Psoas muscle (tissue), 8 donors: ENCODE data around the gene GPR17. TPM values are rescaled to one million over a fixed set of nuclear protein-coding genes. Genes with fewer than 3 reads are reported as not detected.

Experiments used
- ATAC-seq, 4 donors: fragments of 200-7000 bp; cut with Tn5 transposase; one replicate each; pipeline ENCODE4 v1.9.1; 2020; ENCODE audit warnings: moderate library complexity in 3 of 4, mild to moderate bottlenecking in 2 of 4
- DNase-seq, 2 donors: peaks; one replicate each; pipeline ENCODE4 v3.0.0-alpha.2; 2020
- H3K27ac ChIP-seq: fragments of 200-600 bp; one replicate; pipeline ENCODE4 v1.8.0; 2022
- H3K27me3 ChIP-seq, 3 donors: fragments of 200-600 bp in 1 of 3; one replicate each; pipeline versions ENCODE4 v1.6.1 to v1.8.0; 2013 to 2022; ENCODE audit warnings: low read length in 2 of 3, mild to moderate bottlenecking in 2 of 3, moderate library complexity in 1 of 3; ENCODE audit not compliant: insufficient read depth in 3 of 3
- H3K36me3 ChIP-seq, 2 donors: fragments of 200-600 bp in 1 of 2; one replicate each; pipeline versions ENCODE4 v1.6.1 to v1.8.0; 2013 to 2022; ENCODE audit warnings: low read depth in 1 of 2, mild to moderate bottlenecking in 1 of 2, moderate library complexity in 1 of 2; ENCODE audit not compliant: insufficient read depth in 1 of 2
- H3K4me1 ChIP-seq: fragments of 200-600 bp; one replicate; pipeline ENCODE4 v1.8.0; 2022
- H3K4me3 ChIP-seq: fragments of 200-600 bp; one replicate; pipeline ENCODE4 v1.8.0; 2022; ENCODE audit warnings: mild to moderate bottlenecking
- H3K9me3 ChIP-seq: fragments of 200-600 bp; one replicate; pipeline ENCODE4 v1.8.0; 2022
- WGBS, 3 donors: extraction: QIAGEN DNeasy Blood & Tissue Kit; methylation state at CpG; one replicate each; pipeline versions ENCODE4 v1.1.6 to v1.1.7; 2013; 5-methylcytosine and 5-hydroxymethylcytosine counted together
- intact Hi-C, 2 donors: fragments of 100-400 bp; cut with DNase I; formaldehyde crosslinking; loops; one replicate each; pipeline versions ENCODE4 v1.11.0 to v1.14.2; 2022
- polyA plus RNA-seq, 3 donors: library from polyadenylated mRNA; stranded (reverse); fragments of 200-250 nt; gene quantifications; one replicate each; pipeline ENCODE4 v1.2.3, GENCODE V29; 2013
- total RNA-seq, 4 donors: library from RNA; stranded (reverse); fragmentation: NEBNext Ultra II Directional in 2 of 4; extraction: Animal tissue kit (Norgen Biotek cat#: 25700) in 2 of 4; gene quantifications; one replicate each; pipeline versions ENCODE4 v1.2.1 to v1.2.4, GENCODE V29; 2021 to 2023
- TF ChIP-seq, protein P1 (sequence below): fragments of 200-600 bp; IDR thresholded peaks from one replicate; pipeline ENCODE4 v1.8.0; 2022; ENCODE audit warnings: antibody characterized with exemption
- donor health status: healthy with polysubstance abuse.
- donor health status: DM: no; HTN: no; CAD: no; lungs with moderate emphysema.
- donor health status: Bipolar disorder and iron deficiency.
- donor health status: healthy.
- donor health status: DM: yes; HTN: yes; CAD: no.
- donor health status: DM: no; HTN: no; CAD: no.
- donor health status: DM: no; HTN: no; CAD: no.
- donor health status: DM: yes; HTN: yes; CAD: no.

The GPR17 gene
- total and polyA plus RNA-seq, 7 donors, result 0.14 to 0.35 (median 0.19) TPM; not detected in 3

DNA sequence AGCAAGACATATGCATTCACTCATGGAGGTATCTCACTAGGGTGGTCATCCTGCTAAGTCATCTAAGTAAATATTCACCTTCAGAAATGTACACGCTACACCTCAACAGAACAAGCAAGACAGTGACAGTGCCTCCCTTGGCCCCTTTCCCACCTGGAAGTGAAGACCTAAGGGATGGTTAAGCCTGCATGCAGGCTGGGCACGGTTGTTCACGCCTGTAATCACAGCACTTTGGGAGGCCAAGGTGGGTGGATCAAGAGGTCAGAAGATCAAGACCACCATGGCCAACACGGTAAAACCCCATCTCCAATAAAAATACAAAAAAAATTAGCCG, 25.0 kb downstream of the GPR17 start:
- DNase-seq (no peak), ATAC-seq (no peak)
- Histone ChIP-seq H3K9me3 (no peaks in the 10 kb centered on the region), H3K4me3 (no peak overlapping the region), H3K27ac (no peak overlapping the region), H3K27me3 (peaks cover 0 to 12% (median 7%) of the 10 kb centered on the region in 3 donors), H3K4me1 (peaks cover 3% of the 10 kb centered on the region), H3K36me3 (no peaks in the 10 kb centered on the region)
- intact Hi-C loops, result no loop called here
- 77 to 84% (median 79%) methylated on average over 5 of the region's 5 CpGs for WGBS, 3 donors
- TF ChIP-seq, protein P1, sequence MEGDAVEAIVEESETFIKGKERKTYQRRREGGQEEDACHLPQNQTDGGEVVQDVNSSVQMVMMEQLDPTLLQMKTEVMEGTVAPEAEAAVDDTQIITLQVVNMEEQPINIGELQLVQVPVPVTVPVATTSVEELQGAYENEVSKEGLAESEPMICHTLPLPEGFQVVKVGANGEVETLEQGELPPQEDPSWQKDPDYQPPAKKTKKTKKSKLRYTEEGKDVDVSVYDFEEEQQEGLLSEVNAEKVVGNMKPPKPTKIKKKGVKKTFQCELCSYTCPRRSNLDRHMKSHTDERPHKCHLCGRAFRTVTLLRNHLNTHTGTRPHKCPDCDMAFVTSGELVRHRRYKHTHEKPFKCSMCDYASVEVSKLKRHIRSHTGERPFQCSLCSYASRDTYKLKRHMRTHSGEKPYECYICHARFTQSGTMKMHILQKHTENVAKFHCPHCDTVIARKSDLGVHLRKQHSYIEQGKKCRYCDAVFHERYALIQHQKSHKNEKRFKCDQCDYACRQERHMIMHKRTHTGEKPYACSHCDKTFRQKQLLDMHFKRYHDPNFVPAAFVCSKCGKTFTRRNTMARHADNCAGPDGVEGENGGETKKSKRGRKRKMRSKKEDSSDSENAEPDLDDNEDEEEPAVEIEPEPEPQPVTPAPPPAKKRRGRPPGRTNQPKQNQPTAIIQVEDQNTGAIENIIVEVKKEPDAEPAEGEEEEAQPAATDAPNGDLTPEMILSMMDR, result no peak

DNA sequence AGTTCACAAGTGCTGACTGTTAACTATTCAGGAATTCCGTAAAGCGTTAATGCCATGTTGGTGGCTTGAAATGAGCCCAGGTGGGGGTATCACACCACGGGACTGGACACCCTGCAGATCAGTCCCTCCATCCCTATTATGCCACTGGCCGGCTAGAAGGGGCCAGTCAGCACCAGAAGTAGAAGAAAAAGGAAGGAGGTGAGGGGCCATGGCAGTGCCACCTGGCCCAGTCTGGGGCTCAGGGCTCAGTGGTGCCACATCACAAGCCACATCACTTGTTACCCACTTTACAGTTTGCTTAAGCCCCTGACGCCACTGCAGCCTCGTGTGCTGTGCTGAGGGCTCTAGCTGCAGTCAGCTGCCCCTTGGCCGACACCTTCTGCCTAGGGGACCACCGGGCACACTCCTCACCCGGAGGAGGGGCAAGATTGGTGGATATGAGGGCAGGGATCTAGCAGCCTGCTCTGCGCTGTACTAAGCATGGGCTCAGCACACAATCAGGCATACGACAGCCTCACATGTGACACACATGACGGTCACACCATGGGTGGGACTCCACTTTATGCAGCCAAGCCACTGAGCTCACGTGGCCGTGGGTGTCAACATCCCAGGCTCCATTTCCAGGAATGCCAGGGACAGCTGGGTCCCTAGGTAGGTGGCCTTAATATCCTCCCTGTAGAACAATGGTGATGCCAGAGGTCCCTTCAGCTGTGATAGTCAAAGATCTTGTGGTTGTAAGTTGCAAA, 25.8 kb downstream of the GPR17 start:
- no peaks in the 10 kb centered on the region for H3K36me3 ChIP-seq
- 69 to 77% (median 71%) methylated on average over 14 of the region's 14 CpGs for WGBS, 3 donors
- TF ChIP-seq, protein P1, result no peak
- ATAC-seq (no peak), DNase-seq (peak in 1 of 2 donors; percentile 38)
- peaks cover 0 to 12% (median 7%) of the 10 kb centered on the region in 3 donors for H3K27me3 ChIP-seq
- peaks cover 3% of the 10 kb centered on the region for H3K4me1 ChIP-seq
- no peak overlapping the region for H3K4me3 ChIP-seq
- no peaks in the 10 kb centered on the region for H3K9me3 ChIP-seq
- intact Hi-C loops, result no loop called here
- H3K27ac ChIP-seq, result no peak overlapping the region

DNA sequence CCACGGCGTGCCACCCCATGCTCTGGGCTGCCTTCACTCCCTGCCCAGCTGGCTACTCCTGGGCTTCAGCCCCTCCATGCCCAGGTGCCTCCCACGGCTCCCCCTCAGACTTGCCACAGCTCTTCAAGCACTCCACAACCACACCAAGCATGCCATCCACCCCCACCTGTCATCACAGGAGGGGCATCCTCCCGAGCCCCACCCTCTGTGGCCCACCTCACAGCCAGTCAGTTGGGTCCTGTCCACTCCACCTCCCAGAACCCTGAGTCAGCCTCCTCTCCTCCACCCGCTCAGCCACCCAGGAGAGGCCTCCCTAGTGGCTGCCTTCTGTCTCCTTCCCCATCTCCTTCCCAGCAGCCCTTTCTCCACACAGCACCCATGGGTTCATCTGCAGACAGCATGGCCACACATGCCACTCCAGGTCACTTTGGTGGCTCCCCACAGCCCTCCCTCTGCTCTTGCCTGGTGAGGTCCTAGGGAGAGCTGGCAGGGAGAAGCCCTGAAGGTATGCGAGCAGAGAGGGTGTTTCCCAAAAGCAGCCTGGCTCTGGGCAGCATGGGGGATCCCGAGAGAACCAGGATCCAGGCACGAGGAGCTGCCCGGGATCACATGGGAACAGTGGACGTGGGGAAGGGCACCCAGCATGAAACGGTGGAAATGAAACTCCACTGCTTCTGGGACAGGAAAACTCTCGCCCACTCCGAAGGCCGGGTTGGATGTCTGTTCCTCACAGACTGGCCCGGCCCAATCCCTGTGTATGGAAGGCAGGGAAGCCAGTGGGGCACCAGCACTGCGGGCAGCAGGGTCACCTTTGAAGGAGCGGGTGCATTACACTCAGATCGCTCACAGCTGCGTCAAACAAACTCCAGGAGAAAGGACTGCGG, 26.6 kb downstream of the GPR17 start:
- TF ChIP-seq, protein P1, result no peak
- ATAC-seq (peak in 1 of 4 donors; percentile 1), DNase-seq (peak in 1 of 2 donors; percentile 50)
- intact Hi-C loops, result no loop called here
- Histone ChIP-seq H3K27ac (peak overlapping the region; percentile 30), H3K27me3 (peaks cover 0 to 12% (median 7%) of the 10 kb centered on the region in 3 donors), H3K36me3 (no peaks in the 10 kb centered on the region), H3K4me1 (peaks cover 3% of the 10 kb centered on the region), H3K9me3 (no peaks in the 10 kb centered on the region), H3K4me3 (peak overlapping the region; percentile 76)
- 63 to 78% (median 70%) methylated on average over 20 of the region's 20 CpGs for WGBS, 3 donors

DNA sequence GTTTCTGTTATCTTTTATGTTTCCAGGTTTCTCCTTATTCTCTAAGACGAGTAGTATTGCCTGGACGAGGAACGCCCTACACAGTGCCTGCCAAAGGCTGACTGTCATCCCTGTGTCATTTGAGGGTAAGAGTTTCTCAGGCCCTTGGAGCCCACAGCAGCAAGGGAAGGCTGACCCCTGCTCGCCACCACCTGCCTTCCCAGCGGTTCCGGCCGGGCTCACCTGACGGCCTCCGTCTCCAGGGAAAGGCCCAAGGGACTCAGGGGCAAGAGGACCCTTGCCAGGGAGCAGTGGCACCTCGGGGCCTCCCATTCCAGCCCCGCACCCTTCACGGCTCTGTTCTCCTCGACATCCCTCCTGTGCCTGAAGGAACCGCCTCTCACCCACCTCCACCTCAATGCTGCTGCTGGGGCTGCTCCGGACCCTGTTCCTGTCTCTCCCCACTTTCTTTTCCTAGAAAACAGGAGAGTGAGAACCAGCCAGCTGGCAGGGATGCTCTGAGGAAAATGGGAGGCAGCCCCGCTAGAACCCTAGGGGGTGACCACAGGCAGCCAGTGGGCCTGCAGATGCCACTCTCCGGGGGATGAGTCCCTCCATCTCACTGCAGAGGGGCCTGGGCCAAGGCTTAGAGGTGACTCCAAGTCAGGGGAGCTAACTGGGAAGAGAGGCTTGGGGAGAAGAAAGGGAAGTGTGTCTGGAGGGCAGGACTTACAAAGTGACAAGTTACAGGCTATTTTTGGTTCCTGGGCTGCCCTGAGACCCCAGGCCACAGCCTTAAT, 27.5 kb downstream of the GPR17 start:
- Histone ChIP-seq H3K4me3 (peak overlapping the region; percentile 76), H3K4me1 (peaks cover 3% of the 10 kb centered on the region), H3K36me3 (no peaks in the 10 kb centered on the region), H3K27me3 (peaks cover 0 to 12% (median 7%) of the 10 kb centered on the region in 3 donors), H3K27ac (peak overlapping the region; percentile 49), H3K9me3 (no peaks in the 10 kb centered on the region)
- no peak for ATAC-seq
- intact Hi-C loops, result no loop called here
- DNase-seq, result peak in 1 of 2 donors; percentile 60
- TF ChIP-seq, protein P1, result no peak
- 65 to 75% (median 71%) methylated on average over 17 of the region's 17 CpGs for WGBS, 3 donors
